Glutamatergic neuron (in vitro differentiated cells): ENCODE data around the gene IPO5. TPM values are rescaled to one million over a fixed set of nuclear protein-coding genes. Genes with fewer than 3 reads are reported as not detected.
"Not testable (repeated sequence)": the region's sequence is repeated elsewhere in the genome, so short reads cannot be mapped to it uniquely, and the experiment has no call there.

Experiments used
- DNase-seq: peaks from one replicate; pipeline ENCODE4 v3.0.0; 2022
- H3K27ac Mint-ChIP-seq: one replicate; pipeline ENCODE4 v1.8.0; 2020; ENCODE audit warnings: mild to moderate bottlenecking, mixed read lengths, inconsistent platforms; ENCODE audit not compliant: unreplicated experiment
- H3K27me3 Mint-ChIP-seq: one replicate; pipeline ENCODE4 v1.8.0; 2020; ENCODE audit warnings: mild to moderate bottlenecking, moderate library complexity, mixed read lengths, inconsistent platforms; ENCODE audit not compliant: unreplicated experiment
- H3K36me3 Mint-ChIP-seq: one replicate; pipeline ENCODE4 v1.8.0; 2020; ENCODE audit warnings: mild to moderate bottlenecking, mixed read lengths, inconsistent platforms; ENCODE audit not compliant: unreplicated experiment
- H3K4me1 Mint-ChIP-seq: one replicate; pipeline ENCODE4 v1.8.0; 2020; ENCODE audit warnings: mild to moderate bottlenecking, low read depth, mixed read lengths, inconsistent platforms; ENCODE audit not compliant: unreplicated experiment
- H3K4me3 Mint-ChIP-seq: one replicate; pipeline ENCODE4 v1.8.0; 2020; ENCODE audit warnings: mild to moderate bottlenecking, mixed read lengths, inconsistent platforms; ENCODE audit not compliant: unreplicated experiment
- H3K9me3 Mint-ChIP-seq: one replicate; pipeline ENCODE4 v1.8.0; 2020; ENCODE audit warnings: mild to moderate bottlenecking, moderate library complexity, mixed read lengths, inconsistent platforms; ENCODE audit not compliant: unreplicated experiment
- CTCF ChIP-seq: fragments of 200-600 bp; sonication (generic); IDR thresholded peaks from one replicate; pipeline ENCODE4 v1.5.0; 2021; ENCODE audit not compliant: partially characterized antibody, unreplicated experiment
- total RNA-seq: library from RNA; stranded (reverse); fragmentation: NEBNext Ultra II Directional; extraction: Animal tissue kit (Norgen Biotek cat#: 25700); gene quantifications from one replicate; pipeline ENCODE4 v1.2.1, GENCODE V29; 2021; ENCODE audit not compliant: unreplicated experiment

IPO5 gene
- total RNA-seq, 1 donor from 2014 or later: 122 TPM

- Mint-ChIP-seq H3K4me1 (no peaks in the 10 kb centered on the region), H3K36me3 (no peaks in the 10 kb centered on the region), H3K27me3 (no peaks in the 10 kb centered on the region), H3K27ac (no peak overlapping the region), H3K4me3 (no peak overlapping the region), H3K9me3 (no peaks in the 10 kb centered on the region)
- TF ChIP-seq CTCF: no peak
- no peak for DNase-seq
Measured at GRCh38 chr13:98004107-98004506, 50.6 kb downstream of the IPO5 start.

- H3K9me3 Mint-ChIP-seq, H3K4me1 Mint-ChIP-seq, H3K27ac Mint-ChIP-seq, H3K4me3 Mint-ChIP-seq, H3K36me3 Mint-ChIP-seq, DNase-seq, H3K27me3 Mint-ChIP-seq: not testable (repeated sequence)
Measured at GRCh38 chr13:98004997-98005396, 51.5 kb downstream of the IPO5 start.

GRCh38 chr13:98007001-98007400 lies 53.5 kb downstream of the IPO5 start:
- Mint-ChIP-seq H3K36me3 (no peaks in the 10 kb centered on the region), H3K4me3 (no peak overlapping the region), H3K27me3 (no peaks in the 10 kb centered on the region), H3K4me1 (no peaks in the 10 kb centered on the region), H3K27ac (no peak overlapping the region), H3K9me3 (no peaks in the 10 kb centered on the region)
- TF ChIP-seq CTCF: no peak
- DNase-seq: no peak

DNA sequence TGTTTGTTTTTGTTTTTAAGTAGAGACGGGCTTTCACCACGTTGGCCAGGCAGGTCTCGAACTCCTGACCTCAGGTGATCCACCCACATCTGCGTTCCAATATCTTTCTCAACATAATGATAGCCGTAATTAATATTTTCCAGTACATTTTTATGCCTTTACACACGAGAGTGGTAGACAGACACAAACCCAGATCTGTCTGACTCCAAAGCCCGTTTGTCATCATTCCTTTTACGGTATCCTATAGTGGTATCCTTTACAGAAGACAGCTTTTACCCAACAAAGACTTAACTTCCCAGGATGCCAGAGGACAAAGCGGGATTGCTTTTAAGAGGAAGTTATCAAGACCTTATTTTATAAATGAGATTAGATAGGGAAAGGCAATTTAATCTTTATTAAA lies 59.8 kb downstream of the IPO5 start:
- H3K9me3 Mint-ChIP-seq: no peaks in the 10 kb centered on the region
- H3K4me3 Mint-ChIP-seq: no peak overlapping the region
- no peak overlapping the region for H3K27ac Mint-ChIP-seq
- TF ChIP-seq CTCF: no peak
- no peaks in the 10 kb centered on the region for H3K4me1 Mint-ChIP-seq
- no peaks in the 10 kb centered on the region for H3K36me3 Mint-ChIP-seq
- peaks cover 2% of the 10 kb centered on the region for H3K27me3 Mint-ChIP-seq
- DNase-seq: no peak

DNA sequence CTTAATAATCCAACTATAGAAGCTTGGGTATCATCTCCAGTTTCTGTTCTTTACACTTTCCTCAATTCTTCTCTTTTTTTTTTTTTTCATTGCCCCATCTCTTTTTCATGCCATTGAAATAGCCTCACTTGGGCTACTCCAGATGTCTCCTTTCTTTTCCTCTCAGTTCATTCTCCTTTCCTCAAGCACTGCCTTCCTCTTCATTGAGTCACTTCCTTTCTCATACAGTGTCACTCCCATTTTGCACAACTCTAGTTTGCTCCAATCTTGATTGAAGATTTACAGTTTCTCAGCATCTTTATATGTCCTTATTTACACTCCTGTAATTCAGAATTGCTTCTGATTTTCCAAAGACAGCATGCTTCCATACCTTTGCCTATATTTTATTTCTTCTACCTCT lies 61.3 kb downstream of the IPO5 start:
- Mint-ChIP-seq H3K4me1 (no peaks in the 10 kb centered on the region), H3K36me3 (no peaks in the 10 kb centered on the region), H3K4me3 (no peak overlapping the region), H3K27ac (no peak overlapping the region), H3K9me3 (no peaks in the 10 kb centered on the region), H3K27me3 (peaks cover 2% of the 10 kb centered on the region)
- no peak for DNase-seq
- TF ChIP-seq CTCF: no peak

DNA sequence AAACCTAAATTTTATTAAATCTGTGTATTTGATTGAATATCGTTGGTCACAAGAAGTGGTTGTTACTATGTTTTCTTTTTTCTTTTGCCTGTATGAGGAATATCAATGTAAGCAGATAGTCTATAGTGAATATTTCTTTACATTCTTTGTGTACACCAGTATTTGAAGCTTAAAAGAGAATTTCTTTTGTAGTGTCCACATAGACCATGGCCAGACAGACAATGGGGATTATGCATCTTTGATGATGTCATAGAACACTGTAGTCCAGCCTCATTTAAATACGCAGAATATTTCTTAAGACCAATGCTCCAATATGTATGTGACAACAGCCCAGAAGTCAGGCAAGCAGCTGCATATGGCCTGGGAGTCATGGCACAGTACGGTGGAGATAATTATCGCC lies 64.8 kb downstream of the IPO5 start:
- Mint-ChIP-seq H3K36me3 (no peaks in the 10 kb centered on the region), H3K9me3 (no peaks in the 10 kb centered on the region), H3K27me3 (peaks cover 2% of the 10 kb centered on the region), H3K27ac (no peak overlapping the region), H3K4me1 (no peaks in the 10 kb centered on the region), H3K4me3 (no peak overlapping the region)
- DNase-seq: no peak
- TF ChIP-seq CTCF: no peak
